ENCODE measurements around the gene CLOCK. TPM values are rescaled to one million over a fixed set of nuclear protein-coding genes. Genes with fewer than 3 reads are reported as not detected.

CLOCK gene
- total RNA-seq, 1 donor from 2014 or later: 6.7 TPM

- intact Hi-C loops (cut with micrococcal nuclease): no loop called here
These were observed 114.9 kb downstream of the CLOCK start for GRCh38 chr4:55431710-55432336.

- intact Hi-C loops (cut with micrococcal nuclease): no loop called here
These were observed 121.9 kb downstream of the CLOCK start for GRCh38 chr4:55424791-55425190.

- intact Hi-C loops (cut with micrococcal nuclease): no loop called here
These were observed 130.5 kb downstream of the CLOCK start for GRCh38 chr4:55416176-55416575.

GRCh38 chr4:55411621-55412020, 135.1 kb downstream of the CLOCK start:
- intact Hi-C loops (cut with micrococcal nuclease): no loop called here

- intact Hi-C loops (cut with micrococcal nuclease): no loop called here
These were observed 136.3 kb downstream of the CLOCK start for GRCh38 chr4:55410431-55410830.

GRCh38 chr4:55409468-55410171, 137.1 kb downstream of the CLOCK start:
- intact Hi-C loops (cut with micrococcal nuclease): no loop called here

GRCh38 chr4:55407764-55408163, 138.9 kb downstream of the CLOCK start:
- intact Hi-C loops (cut with micrococcal nuclease): no loop called here

- intact Hi-C loops (cut with micrococcal nuclease): no loop called here
These were observed 139.6 kb downstream of the CLOCK start for GRCh38 chr4:55407119-55407518.

- intact Hi-C loops (cut with micrococcal nuclease): no loop called here
These were observed 140.2 kb downstream of the CLOCK start for GRCh38 chr4:55406545-55406944.

- intact Hi-C loops (cut with micrococcal nuclease): no loop called here
These were observed 141.6 kb downstream of the CLOCK start for GRCh38 chr4:55405073-55405472.

- intact Hi-C loops (cut with micrococcal nuclease): loop anchor here (5.0 kb wide), 2 partner anchors 1038 to 1578 kb away; partner anchors contain the start of genes NOA1, PAICS, POLR2B and PPAT
These were observed 147.1 kb downstream of the CLOCK start for GRCh38 chr4:55399581-55399980.

GRCh38 chr4:55398966-55399365, 147.7 kb downstream of the CLOCK start:
- intact Hi-C loops (cut with micrococcal nuclease): loop anchor here (5.0 kb wide), 2 partner anchors 1038 to 1578 kb away; partner anchors contain the start of genes NOA1, PAICS, POLR2B and PPAT

GRCh38 chr4:55398461-55398860, 148.2 kb downstream of the CLOCK start:
- intact Hi-C loops (cut with micrococcal nuclease): loop anchor here (5.0 kb wide), 2 partner anchors 1039 to 1579 kb away; partner anchors contain the start of genes NOA1, PAICS, POLR2B and PPAT

- intact Hi-C loops (cut with micrococcal nuclease): loop anchor here (5.0 kb wide), 2 partner anchors 1040 to 1580 kb away; partner anchors contain the start of genes NOA1, PAICS, POLR2B and PPAT
These were observed 149.0 kb downstream of the CLOCK start for GRCh38 chr4:55397520-55398321.

GRCh38 chr4:55397126-55397436, 149.6 kb downstream of the CLOCK start:
- intact Hi-C loops (cut with micrococcal nuclease): loop anchor here (5.0 kb wide), 2 partner anchors 1040 to 1580 kb away; partner anchors contain the start of genes NOA1, PAICS, POLR2B and PPAT

- intact Hi-C loops (cut with micrococcal nuclease): loop anchor here (1.0 to 5.0 kb wide), 3 partner anchors 39 to 1581 kb away; partner anchors contain the start of genes NOA1, PAICS, POLR2B and PPAT
These were observed 150.2 kb downstream of the CLOCK start for GRCh38 chr4:55396308-55397125.

- intact Hi-C loops (cut with micrococcal nuclease): loop anchor here (1.0 to 5.0 kb wide), 8 partner anchors 9 to 1582 kb away; partner anchors contain the start of genes CEP135, CLOCK, EXOC1 and NOA1
These were observed 151.0 kb downstream of the CLOCK start, which contains the start of gene TMEM165 for GRCh38 chr4:55395529-55396307. Gene TMEM165, plus strand, starts transcription at chr4:55395957. Its CDS starts 233 bp downstream, at chr4:55396190.

GRCh38 chr4:55395218-55395528, 151.5 kb downstream of the CLOCK start:
- intact Hi-C loops (cut with micrococcal nuclease): loop anchor here (1.0 to 5.0 kb wide), 7 partner anchors 9 to 1582 kb away; partner anchors contain the start of genes CEP135, CLOCK, EXOC1 and NOA1

- intact Hi-C loops (cut with micrococcal nuclease): loop anchor here (2.0 kb wide), 1 partner anchor 459 kb away; the partner anchor contains the start of gene EXOC1
These were observed 153.0 kb downstream of the CLOCK start for GRCh38 chr4:55393461-55394320.
